ENCODE data around the gene MLX.
"Not testable (repeated sequence)": the region's sequence is repeated elsewhere in the genome, so short reads cannot be mapped to it uniquely, and the experiment has no call there.

The MLX gene

DNA sequence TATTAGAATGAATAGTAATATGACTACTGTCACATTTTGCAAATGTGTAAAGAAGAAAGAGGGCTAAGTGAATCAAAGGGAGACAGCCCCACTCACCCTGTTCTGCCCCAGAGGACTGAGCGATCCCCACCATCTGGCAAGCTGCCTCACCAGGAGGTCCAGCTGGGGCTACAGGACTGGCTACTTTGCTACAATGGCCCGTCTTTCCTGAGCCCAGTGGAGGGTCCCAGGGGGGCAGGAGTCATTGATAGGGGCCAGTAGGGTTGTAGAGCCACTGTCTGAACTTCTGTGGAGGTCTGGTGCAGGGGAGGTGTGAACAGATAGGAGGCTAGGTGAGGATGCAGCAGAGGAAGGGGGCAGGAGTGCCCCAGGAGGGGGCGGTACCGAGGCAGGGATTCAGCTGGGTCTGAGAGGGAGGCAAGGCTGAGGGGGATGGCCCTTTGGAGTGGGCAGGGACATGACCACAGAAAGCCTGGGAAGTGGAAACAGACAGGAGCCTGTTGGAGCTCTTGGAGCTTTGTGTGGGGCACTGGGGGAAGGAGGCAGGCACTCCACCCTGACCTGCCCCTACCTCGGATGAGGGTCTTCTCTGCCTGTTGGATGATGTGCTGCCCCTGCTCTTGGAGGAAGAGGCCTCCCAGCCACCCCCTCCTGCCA lies 10.8 kb upstream of the MLX start:
- not testable (repeated sequence) for DNase-seq

DNA sequence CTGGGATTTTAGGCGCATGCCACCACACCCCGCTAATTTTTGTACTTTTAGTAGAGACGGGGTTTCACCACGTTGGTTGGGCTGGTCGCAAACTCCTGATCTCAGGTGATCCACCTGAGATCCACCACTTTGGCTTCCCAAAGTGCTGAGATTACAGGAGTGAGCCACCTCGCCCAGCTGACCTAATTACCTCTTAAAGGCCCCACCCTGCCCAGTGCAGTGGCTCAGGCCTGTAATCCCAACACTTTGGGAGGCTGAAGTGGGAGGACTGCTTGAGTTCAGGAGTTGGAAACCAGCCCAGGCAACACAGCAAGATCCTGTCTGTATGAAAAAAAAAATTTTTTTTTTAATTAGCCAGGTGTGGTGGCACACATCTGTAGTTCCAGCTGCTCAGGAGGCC lies 7.8 kb upstream of the MLX start:
- DNase-seq = no peak

DNA sequence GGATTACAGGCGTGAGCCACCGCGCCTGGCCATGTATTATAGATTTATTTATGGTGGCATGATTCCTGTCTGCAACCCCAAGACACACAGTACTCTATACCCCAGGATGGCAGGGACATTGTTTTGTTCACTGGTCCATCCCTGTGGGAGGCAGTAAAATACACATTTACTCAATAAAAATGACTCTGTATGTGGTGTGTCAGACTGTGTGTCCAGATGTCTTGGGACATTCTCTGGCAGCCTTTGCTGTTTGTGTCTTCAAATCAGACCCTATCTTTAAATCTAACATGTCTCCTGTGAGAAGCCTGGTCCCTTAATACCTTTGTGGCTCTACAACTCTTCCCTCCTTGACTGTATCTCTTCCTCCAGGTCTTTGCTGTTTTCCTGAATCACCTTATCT lies 6.7 kb upstream of the MLX start:
- no peak for DNase-seq

DNA sequence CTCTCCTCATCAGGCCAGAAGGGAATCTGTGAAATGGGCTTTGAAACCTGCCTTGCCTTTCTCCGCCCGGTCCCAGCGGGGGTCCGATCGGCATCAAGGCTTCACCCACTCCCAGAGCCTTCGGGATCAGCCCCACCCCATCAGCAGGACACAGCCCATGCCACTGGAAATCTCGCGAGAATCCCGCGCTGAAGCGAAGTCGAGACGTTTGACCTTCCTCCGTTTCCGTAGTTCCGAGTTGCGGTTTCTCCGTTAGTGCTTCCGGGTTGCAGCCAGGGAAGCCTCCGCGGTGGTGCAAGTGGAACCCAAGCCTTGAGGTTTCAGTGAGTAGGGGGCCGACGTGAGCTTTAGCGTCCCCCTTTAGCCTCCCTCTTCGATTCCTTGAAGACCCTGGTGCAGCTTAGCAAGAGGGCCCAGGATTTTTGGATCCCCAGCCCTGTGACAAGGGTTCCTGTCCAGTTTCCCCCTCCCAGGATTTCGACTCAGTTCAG lies 5.0 kb upstream of the MLX start, which contains the start of gene COASY:
Gene COASY, plus strand, starts transcription at position 252 of the 491 bp plus-strand sequence. CDS start 475 bp downstream, outside the sequence.
- DNase-seq = peak; percentile 59

DNA sequence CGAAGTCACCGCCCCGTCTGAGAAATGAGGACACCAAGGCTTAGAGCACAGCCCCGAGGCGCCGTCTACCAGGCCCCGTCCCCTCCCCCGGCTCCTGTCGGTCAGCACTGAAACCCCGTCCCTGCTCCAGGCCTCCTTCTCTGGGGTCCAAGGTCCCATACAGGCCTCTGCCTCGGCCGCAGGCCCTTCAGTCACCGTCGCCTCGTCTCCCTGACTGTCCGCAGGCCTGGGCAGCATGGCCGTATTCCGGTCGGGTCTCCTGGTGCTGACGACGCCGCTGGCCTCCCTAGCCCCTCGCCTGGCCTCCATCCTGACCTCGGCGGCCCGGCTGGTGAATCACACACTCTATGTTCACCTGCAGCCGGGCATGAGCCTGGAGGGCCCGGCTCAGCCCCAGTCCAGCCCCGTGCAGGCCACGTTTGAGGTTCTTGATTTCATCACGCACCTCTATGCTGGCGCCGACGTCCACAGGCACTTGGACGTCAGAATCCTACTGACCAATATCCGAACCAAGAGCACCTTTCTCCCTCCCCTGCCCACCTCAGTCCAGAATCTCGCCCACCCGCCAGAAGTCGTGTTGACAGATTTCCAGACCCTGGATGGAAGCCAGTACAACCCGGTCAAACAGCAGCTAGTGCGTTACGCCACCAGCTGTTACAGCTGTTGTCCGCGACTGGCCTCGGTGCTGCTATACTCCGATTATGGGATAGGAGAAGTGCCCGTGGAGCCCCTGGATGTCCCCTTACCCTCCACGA lies 4.3 kb upstream of the MLX start:
- no peak for DNase-seq

DNA sequence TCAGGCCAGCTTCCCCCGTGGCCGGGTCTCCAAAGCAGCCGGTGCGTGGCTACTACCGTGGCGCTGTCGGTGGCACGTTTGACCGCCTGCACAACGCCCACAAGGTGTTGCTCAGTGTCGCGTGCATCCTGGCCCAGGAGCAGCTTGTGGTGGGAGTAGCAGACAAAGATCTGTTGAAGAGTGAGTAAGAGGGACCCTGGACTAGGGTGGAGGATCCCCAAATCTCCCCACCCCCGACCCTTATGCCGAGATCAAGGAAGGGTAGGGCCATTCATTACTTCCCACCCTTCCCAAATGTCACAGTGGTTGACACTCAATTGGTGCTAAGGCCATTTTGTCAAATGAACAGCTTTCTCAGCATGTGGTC lies 3.8 kb upstream of the MLX start:
- DNase-seq = no peak

DNA sequence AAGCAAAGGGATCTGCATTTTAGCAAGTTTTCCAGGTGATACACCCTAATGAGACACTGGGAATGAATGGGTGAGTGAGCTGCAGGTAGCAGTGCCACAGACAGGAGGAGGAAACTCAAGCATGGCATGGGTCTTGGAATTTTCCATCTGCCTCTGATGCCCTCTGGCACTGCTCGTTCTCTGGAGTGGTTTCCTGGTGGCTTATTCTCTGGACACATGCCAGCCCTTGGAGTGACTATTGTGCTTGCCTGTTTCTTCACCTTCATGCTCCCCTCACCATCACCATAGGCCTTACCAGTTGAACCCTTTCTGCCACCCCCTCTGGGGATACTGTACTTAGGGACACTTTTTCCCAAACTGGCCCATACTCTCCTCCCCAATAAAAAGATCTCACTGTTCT lies 3.4 kb upstream of the MLX start:
- DNase-seq = no peak

DNA sequence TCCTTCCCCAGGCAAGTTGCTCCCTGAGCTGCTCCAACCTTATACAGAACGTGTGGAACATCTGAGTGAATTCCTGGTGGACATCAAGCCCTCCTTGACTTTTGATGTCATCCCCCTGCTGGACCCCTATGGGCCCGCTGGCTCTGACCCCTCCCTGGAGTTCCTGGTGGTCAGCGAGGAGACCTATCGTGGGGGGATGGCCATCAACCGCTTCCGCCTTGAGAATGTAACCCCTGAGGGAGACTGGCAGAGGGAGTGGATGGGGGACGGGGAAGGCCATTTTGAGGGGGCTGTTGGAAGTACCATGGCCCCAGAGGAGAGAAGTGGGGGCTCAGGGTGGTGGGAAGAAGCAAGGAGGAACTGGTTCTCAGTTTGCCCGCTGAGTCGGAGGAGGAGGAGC lies 3.0 kb upstream of the MLX start:
- DNase-seq = no peak

DNA sequence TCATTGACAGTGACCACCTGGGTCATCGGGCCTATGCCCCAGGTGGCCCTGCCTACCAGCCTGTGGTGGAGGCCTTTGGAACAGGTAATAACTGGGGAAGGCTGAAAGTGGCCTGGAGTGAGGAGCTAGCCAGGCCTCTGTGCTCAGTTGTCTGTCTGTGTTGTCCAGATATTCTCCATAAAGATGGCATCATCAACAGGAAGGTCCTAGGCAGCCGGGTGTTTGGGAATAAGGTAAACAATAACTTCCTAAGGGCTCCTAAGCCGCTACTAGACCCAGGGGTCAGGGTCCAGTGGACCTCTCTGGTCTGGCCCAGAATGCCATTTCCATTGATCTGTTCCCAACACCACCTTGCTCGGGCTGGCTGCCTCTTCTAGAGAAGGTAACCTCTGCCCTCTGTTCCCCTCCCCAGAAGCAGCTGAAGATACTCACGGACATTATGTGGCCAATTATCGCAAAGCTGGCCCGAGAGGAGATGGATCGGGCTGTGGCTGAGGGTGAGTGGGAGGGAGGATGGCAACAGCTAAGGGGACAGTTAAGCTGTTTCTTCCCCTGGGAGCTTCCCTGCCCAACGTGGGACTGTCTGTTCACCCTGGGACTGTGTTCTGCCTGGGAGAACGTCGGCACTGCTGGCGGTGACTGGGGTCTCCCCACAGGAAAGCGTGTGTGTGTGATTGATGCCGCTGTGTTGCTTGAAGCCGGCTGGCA lies 1.9 kb upstream of the MLX start:
- no peak for DNase-seq

DNA sequence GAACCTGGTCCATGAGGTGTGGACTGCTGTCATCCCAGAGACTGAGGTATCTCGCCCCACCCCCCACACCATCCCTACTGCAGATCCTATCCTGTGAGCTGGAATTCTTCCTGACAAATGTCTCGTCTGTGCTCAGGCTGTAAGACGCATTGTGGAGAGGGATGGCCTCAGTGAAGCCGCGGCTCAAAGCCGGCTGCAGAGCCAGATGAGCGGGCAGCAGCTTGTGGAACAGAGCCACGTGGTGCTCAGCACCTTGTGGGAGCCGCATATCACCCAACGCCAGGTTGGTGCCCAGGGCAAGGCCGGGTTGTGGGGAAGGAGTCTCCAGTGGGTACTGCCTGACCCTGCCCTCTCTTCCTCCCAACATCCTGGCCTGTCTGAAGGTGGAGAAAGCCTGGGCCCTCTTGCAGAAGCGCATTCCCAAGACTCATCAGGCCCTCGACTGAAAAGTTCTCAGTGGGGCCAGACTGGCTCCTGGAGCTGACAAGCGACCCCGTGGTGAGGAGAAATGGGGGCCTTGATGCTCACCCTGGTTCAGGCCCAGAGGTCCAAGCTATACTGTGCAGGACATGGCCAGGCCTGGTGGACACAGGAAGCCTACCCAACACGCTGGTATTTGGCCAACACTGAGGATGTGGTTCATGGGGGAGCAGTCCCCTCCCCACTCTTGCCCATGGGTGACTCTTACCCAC lies 1.2 kb upstream of the MLX start:
- DNase-seq = no peak

DNA sequence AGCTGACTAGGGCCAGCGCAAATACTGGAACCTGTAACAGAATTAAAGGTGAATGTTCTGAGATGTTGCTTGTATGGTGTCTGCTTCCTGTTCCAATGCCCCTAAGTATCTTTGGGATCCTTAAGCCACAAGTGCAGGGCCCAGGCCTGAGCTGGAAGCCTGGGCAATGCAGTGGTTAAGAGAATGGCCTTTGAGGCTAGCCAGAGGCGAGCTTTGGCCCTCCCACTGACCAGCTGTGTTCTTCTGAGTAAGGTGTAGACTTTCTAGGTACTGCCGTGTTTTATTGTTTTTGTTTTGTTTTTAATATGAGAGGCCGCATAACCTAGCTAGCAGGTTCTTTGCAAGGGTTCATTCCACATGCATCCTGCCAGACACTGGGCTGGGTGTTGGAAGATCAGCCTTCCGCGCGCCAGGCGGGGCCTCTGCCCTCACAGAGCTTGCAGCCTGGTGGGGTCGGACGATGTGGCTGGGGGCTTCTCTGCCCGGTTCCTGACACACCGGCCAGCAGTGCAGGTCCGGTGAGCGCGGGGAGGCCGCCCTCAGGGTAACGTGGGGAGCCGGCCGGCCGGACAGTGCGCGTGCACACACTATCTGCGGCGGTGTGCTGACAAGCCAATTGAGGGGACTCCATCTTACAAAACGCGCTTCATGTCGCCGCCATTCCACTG lies 551 bp upstream of the MLX start:
- DNase-seq = no peak

DNA sequence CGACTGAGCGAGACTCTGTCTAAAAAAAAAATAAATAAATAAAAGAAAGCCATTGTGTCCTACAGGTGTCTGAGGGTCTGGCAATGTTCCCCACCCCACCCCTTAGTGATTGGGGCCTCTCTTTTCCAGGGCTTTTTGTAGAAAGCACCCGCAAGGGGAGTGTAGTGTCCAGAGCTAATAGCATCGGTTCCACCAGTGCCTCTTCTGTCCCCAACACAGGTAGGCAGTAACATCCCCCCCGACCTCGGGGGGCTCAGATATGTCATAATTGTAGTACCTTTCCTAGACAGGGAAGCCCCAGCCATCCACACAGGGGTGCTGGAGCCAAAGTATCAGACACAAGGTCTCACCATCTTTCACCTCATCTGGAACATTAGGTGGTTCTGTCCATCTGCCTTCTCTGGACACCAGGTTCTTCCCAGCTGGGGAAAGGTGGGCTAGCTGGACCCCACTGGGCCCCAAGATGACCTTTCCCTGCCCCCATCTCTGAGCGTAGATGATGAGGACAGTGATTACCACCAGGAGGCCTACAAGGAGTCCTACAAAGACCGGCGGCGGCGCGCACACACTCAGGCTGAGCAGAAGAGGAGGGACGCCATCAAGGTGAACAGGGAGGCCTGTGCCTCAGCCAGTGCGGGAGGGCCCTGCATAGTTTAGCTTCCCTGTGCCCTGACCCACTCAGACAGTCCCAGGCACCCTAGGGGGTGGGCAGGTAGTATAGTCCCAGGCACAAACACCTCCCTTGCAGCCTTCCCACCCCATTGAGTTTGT lies 1.6 kb downstream of the MLX start:
- DNase-seq = no peak

DNA sequence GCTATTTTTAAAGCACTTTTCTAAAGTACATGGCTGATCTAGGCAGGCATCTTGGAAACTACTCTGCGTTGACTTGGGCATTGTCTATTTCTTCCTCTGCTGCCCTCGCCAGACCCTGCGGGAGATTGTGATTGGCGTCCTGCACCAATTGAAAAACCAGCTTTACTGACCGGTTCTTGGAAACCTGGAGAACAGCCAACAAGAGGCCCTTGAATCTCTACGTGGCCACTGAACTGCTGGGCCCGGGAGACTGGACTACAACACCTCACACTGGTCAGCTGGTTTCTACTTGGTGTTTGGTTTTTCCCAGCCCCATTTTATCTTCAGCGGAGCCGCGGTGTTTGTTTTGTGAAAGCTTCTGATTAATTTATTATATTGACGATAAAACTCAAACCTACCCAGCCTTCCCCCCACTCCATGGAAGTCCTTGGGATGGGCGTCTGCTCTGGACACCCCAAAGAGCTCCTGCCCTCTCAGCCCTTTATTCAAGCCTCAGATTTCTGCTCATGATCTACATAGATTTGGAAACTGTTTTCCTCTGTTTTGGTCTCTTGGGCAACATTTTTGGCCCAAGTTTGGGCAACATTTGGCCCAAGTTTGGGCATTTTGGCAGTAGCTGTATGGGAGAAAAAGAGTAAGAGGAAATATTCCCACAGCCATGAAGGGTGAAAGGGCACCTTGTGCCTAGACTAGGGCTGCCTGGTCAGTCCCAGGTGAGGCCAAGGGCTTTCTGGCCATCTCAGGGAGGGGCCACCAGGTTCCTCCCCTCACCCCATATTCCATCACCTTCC lies 4.7 kb downstream of the MLX start:
- DNase-seq = no peak

DNA sequence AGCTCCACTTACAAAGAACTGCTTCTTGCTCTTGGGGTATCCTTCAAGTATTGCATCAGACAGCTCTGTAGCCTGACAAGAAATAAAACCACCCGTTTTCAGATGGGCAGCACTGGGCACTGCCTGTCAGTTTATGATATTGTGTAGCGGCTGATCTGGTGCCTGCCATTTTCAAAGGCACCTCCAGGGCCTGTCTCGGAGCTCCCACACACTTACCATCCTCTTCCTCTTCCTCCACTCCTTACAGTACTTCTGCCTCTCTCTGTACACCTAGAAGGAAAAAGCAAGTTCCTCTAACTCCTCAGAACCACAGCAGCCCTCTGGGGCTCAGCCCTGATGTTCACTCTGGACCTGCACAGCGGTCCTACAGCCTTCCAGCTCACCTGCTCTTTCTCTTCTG lies 6.2 kb downstream of the MLX start:
- no peak for DNase-seq

DNA sequence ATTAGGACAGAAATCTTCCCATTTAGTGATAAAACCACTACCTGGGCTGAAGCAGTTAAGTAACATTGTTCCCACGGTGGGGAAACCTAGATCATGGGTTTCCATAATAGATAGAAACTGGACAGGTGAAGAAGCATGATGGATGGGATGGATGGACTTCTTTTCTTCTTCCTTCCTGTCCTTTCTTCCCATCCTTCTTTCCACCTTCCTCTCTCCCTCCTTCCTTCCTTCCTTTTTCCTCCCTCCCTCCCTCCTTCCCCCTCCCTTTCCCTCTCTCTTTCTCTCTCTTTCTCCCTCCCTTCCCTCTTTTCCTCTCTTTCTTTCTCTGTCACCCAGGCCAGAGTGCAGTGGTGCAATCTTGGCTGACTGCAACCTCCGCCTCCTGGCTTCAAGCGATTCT lies 7.6 kb downstream of the MLX start:
- DNase-seq = no peak

DNA sequence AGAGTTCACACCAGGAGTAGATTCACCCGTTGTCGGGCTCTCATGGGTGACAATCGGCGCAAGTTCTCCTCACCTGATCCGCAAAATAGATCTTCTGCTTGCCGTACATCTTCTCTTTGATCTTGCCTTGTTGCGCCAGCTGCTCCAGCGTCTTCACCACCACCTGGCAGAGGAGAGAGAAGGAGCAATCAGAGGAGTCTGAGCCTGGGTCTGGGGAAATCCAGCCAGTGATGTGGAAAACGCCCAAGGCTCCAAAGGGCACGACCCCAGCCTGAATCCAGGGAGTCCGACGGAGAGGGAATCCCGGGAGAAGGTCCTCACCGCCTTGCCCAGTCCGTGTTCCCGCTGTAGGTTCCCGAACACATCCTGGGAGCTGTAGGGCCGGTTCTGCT lies 10.2 kb downstream of the MLX start:
- DNase-seq = no peak

DNA sequence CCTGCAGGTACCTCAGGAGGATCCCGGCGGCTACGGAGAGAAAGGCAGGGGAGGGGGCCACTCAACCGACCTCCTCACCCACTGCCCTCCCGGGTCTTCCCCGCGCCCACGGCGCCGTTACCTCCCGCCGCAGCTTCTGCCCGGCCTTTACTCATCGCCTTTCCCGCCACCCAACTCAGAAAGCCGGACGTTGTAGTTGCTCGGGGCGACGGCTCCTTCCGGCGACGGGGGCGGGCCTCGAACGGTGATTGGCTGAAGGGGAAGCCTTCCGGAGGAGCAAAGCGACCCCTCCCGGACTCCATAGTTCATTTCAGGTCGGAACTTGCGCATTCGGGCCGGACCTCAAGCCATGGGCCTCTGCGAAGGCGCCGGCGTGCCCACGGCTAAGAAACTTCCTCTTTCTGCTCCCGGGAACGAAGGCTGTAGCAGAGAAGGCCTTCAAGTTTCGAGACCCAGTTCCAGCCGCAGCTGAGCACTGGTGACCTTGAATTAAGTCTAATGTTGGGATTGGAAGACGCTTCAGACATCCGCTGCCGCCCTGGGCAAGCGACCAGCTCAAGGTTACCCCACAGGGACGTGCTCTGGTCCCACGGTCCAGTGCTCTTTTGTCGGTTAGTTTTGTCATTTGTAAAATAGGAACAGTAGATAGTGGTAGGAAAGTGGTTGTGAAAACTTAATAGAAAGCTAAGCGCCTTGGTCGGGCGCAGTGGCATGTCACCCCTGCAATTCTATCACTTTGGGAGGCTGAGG lies 10.8 kb downstream of the MLX start, which contains the start of gene PSMC3IP:
Gene PSMC3IP, minus strand, starts transcription at position 198 of the 750 bp plus-strand sequence. Its CDS starts 43 bp downstream, at position 155.
- peak; percentile 78 for DNase-seq

DNA sequence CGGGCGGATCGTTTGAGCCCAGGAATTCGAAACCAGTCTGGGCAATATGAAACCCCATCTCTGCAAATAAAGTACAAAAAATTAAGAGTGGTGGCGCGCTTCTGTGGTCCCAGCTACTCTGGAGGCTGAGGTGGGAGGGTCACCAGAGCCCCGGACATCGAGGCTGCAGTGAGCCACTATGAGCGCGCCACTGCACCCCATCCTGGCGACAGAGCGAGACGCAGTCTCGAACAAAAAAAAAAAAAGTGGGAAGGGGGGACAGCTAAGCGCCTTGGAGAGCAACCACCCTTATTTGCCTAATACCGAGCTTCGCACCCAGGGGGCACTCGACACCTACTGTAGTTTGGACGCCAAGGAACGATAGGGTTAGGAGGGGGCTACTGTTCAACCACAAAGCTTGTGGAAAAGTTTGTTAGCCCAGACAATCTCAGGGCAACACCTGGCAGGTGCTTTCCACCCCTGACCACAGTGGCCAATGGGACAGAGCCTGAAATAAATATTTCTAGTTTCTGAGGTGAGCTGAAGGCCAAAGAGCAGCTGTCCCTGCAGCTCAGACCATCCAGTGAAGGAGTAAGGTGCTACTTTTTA lies 11.5 kb downstream of the MLX start:
- peak; percentile 23 for DNase-seq

DNA sequence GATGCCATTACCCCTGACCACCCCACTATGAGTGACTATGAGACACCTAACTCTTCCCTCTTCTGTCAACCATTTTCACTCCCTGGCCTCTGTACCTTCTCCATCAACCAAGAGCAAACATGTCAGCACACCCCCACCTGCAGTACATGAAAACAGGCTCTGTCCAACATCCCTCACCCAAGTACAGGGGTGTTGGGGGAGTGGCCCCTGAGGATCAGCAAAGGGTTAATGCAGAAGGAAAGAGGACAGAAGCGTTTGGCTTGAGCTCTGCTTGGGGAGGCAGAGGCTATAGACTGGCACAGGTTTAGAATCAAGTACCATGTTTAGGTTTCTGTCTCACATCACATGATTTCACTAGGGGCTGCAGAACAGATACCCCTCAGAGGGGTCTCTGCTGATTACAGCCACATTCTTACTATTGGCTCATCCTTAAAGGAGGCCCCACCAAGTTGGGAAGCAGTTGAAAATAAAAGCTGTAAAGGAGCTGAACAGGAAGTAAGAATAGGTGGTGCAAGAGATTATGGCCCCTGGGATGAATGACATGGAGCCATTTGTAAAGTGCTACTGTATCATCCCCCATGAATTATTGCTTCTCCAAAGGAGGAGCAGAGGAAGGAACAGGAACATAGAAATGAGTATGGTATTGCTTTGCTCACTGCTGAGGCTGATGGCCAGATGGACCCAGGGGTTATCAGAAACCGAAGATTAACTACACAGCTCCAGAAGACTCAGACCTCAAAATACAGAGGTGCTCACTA lies 13.1 kb downstream of the MLX start:
- no peak for DNase-seq

Measured in NCI-H524 treated with DMSO at 0.1 percent for 48 hours (cell line).